DMS 273 (cell line): Measurements from ENCODE around the gene PLEKHA5.
A peak's percentile ranks its signal among the peaks of the same experiment; 100 is the strongest.

Experiments used
- DNase-seq: peaks from one replicate; lab custom pipeline; 2025; ENCODE audit not compliant: unreplicated experiment; lab: John Stamatoyannopoulos, UW

PLEKHA5 gene

GRCh38 chr12:19129122-19129485, 429 bp upstream of the PLEKHA5 start:
- DNase-seq = no peak

GRCh38 chr12:19130224-19131024, 891 bp downstream of the PLEKHA5 start:
- DNase-seq = peak; percentile 54

- peak; percentile 50 for DNase-seq
Observed at GRCh38 chr12:19131025-19131444, 1.5 kb downstream of the PLEKHA5 start.

- DNase-seq = no peak
Observed at GRCh38 chr12:19138551-19138950, 9.0 kb downstream of the PLEKHA5 start.

- no peak for DNase-seq
Observed at GRCh38 chr12:19138956-19139355, 9.4 kb downstream of the PLEKHA5 start.

GRCh38 chr12:19139615-19140194, 10.2 kb downstream of the PLEKHA5 start:
- DNase-seq = no peak

GRCh38 chr12:19140381-19141236, 11.1 kb downstream of the PLEKHA5 start:
- no peak for DNase-seq

GRCh38 chr12:19142499-19142898, 13.0 kb downstream of the PLEKHA5 start:
- DNase-seq = no peak

- no peak for DNase-seq
Observed at GRCh38 chr12:19144287-19144686, 14.8 kb downstream of the PLEKHA5 start.

GRCh38 chr12:19144985-19145384, 15.5 kb downstream of the PLEKHA5 start:
- DNase-seq = no peak

GRCh38 chr12:19148860-19149259, 19.3 kb downstream of the PLEKHA5 start:
- DNase-seq = no peak

- no peak for DNase-seq
Observed at GRCh38 chr12:19150273-19150900, 20.9 kb downstream of the PLEKHA5 start.

GRCh38 chr12:19151298-19151697, 21.8 kb downstream of the PLEKHA5 start:
- no peak for DNase-seq

- no peak for DNase-seq
Observed at GRCh38 chr12:19153396-19153795, 23.9 kb downstream of the PLEKHA5 start.

- no peak for DNase-seq
Observed at GRCh38 chr12:19154686-19155085, 25.2 kb downstream of the PLEKHA5 start.

- DNase-seq = no peak
Observed at GRCh38 chr12:19155981-19156734, 26.6 kb downstream of the PLEKHA5 start.

- no peak for DNase-seq
Observed at GRCh38 chr12:19158923-19159322, 29.4 kb downstream of the PLEKHA5 start.

GRCh38 chr12:19161216-19161615, 31.7 kb downstream of the PLEKHA5 start:
- DNase-seq = no peak

GRCh38 chr12:19165451-19165850, 35.9 kb downstream of the PLEKHA5 start:
- no peak for DNase-seq

GRCh38 chr12:19166387-19166786, 36.9 kb downstream of the PLEKHA5 start:
- DNase-seq = no peak

GRCh38 chr12:19166956-19167355, 37.4 kb downstream of the PLEKHA5 start:
- DNase-seq = no peak
